Ovary (tissue), 9 donors: ENCODE results near the gene RFC4. TPM values are rescaled to one million over a fixed set of nuclear protein-coding genes. Genes with fewer than 3 reads are reported as not detected.

ENCODE experiments used
- DNase-seq, 5 donors: peaks; one replicate each; pipeline ENCODE4 v3.0.0-alpha.2; 2019 to 2020
- H3K27ac ChIP-seq, 2 donors: fragments of 200-600 bp; one replicate each; pipeline versions ENCODE4 v1.5.1 to v1.8.0; 2019 to 2022
- H3K27me3 ChIP-seq: fragments of 200-600 bp; one replicate; pipeline ENCODE4 v1.8.0; 2022
- H3K36me3 ChIP-seq: fragments of 200-600 bp; sonication (generic); one replicate; pipeline ENCODE4 v1.5.1; 2019
- H3K4me1 ChIP-seq: one replicate; pipeline ENCODE4 v1.8.1; 2013; ENCODE audit warnings: mild to moderate bottlenecking, moderate library complexity; ENCODE audit not compliant: insufficient read depth
- H3K4me3 ChIP-seq: fragments of 200-600 bp; sonication (generic); one replicate; pipeline ENCODE4 v1.5.1; 2017
- H3K9me3 ChIP-seq, 2 donors: fragments of 200-600 bp in 1 of 2; sonication (generic) in 1 of 2; one replicate each; pipeline versions ENCODE4 v1.5.1 to v1.8.1; 2013 to 2019; ENCODE audit warnings: mild to moderate bottlenecking in 1 of 2, moderate library complexity in 1 of 2
- CTCF ChIP-seq, 3 donors: fragments of 450-650 bp in 2 of 3; fragments of 200-600 bp in 1 of 3; IDR thresholded peaks; one replicate each; pipeline versions ENCODE4 v1.5.1 to v1.8.0; 2016 to 2022; ENCODE audit warnings: antibody characterized with exemption in 3 of 3, mild to moderate bottlenecking in 1 of 3
- EP300 ChIP-seq: sonication (generic); formaldehyde crosslinking; IDR thresholded peaks from one replicate; pipeline ENCODE4 v1.6.1; 2017; ENCODE audit warnings: antibody characterized with exemption
- POLR2A ChIP-seq: fragments of 450-650 bp; IDR thresholded peaks from one replicate; pipeline ENCODE4 v1.6.1; 2017; ENCODE audit warnings: antibody characterized with exemption, mild to moderate bottlenecking, moderate library complexity
- whole genome bisulfite sequencing, 3 donors: extraction: QIAGEN DNeasy Blood & Tissue Kit in 1 of 3; methylation state at CpG; one replicate each; pipeline versions ENCODE4 v1.1.5 to v1.1.7; 2013 to 2017; 5-methylcytosine and 5-hydroxymethylcytosine counted together
- intact Hi-C, 4 donors: fragments of 100-400 bp; cut with DNase I; formaldehyde crosslinking; loops; one replicate each; pipeline versions ENCODE4 v1.11.0 to v1.15.1; 2022 to 2023
- polyA plus RNA-seq, 2 donors: library from polyadenylated mRNA; stranded (reverse); fragments of 200-250 nt in 1 of 2; fragments of 350-450 nt in 1 of 2; fragmentation: Illumina TruSeq in 1 of 2; extraction: RNeasy Lipid Tissue Mini Kit (QIAGEN cat#74804) in 1 of 2; gene quantifications; one replicate each; pipeline ENCODE4 v1.2.3, GENCODE V29; 2013 to 2014
- total RNA-seq, 7 donors: library from RNA; depleted of rRNA in 2 of 7; stranded (reverse); fragments of >200 nt in 2 of 7; fragmentation: NEBNext Ultra II Directional in 3 of 7; extraction: Animal tissue kit (Norgen Biotek cat#: 25700) in 3 of 7; gene quantifications; one replicate each; pipeline versions ENCODE4 v1.1.0 to v1.2.4, GENCODE V29; 2016 to 2023
- donor health status: DM: no; HTN: no; CAD: no; lungs with moderate emphysema.
- donor health status: DM: no; HTN: no; CAD: no.
- donor health status: Bipolar disorder and iron deficiency.
- donor health status: DM: yes; HTN: yes; CAD: no.
- donor health status: DM: no; HTN: no; CAD: no.
- donor health status: DM: yes; HTN: yes; CAD: no.

RFC4 gene
- total and polyA plus RNA-seq, 9 donors = 11.9 to 18.6 (median 13.8) TPM

GRCh38 chr3:186826976-186827857, 20.9 kb upstream of the RFC4 start:
- Histone ChIP-seq H3K4me3 (peak overlapping the region; percentile 58), H3K36me3 (no peaks in the 10 kb centered on the region), H3K27ac (no peak overlapping the region), H3K9me3 (no peaks in the 10 kb centered on the region), H3K27me3 (no peaks in the 10 kb centered on the region), H3K4me1 (peaks cover 2% of the 10 kb centered on the region)
- intact Hi-C loops = loop anchor here in 1 of 4 donors (10.0 kb wide), 1 partner anchor 212 kb away; the partner anchor contains the start of gene AHSG
- DNase-seq = peak; percentile 70 to 86 (median 78)
- WGBS, 3 donors = 2 to 3% (median 2%) methylated on average over 38 to 80 of the region's 80 CpGs
- no peak for TF ChIP-seq EP300
- TF ChIP-seq POLR2A = no peak
- TF ChIP-seq CTCF (IDR thresholded peaks at IDR 0.05) = no peak

GRCh38 chr3:186826410-186826975, 20.2 kb upstream of the RFC4 start:
- intact Hi-C loops = loop anchor here in 1 of 4 donors (10.0 kb wide), 1 partner anchor 212 kb away; the partner anchor contains the start of gene AHSG
- WGBS, 3 donors = 11 to 15% (median 11%) methylated on average over 14 of the region's 14 CpGs
- TF ChIP-seq POLR2A (no peak), EP300 (no peak), CTCF (IDR thresholded peaks at IDR 0.05) (no peak)
- Histone ChIP-seq H3K36me3 (no peaks in the 10 kb centered on the region), H3K27me3 (no peaks in the 10 kb centered on the region), H3K27ac (no peak overlapping the region), H3K4me3 (peak overlapping the region; percentile 58), H3K9me3 (no peaks in the 10 kb centered on the region), H3K4me1 (peaks cover 2% of the 10 kb centered on the region)
- peak in 1 of 5 donors; percentile 20 for DNase-seq

- intact Hi-C loops = loop anchor here in 1 of 4 donors (10.0 kb wide), 1 partner anchor 211 kb away; the partner anchor contains the start of gene AHSG
- TF ChIP-seq EP300 (no peak), CTCF (IDR thresholded peaks at IDR 0.05) (no peak)
- H3K36me3 ChIP-seq = no peaks in the 10 kb centered on the region
- no peak overlapping the region for H3K4me3 ChIP-seq
- no peaks in the 10 kb centered on the region for H3K9me3 ChIP-seq
- WGBS, 3 donors = 16 to 29% (median 23%) methylated on average over 11 of the region's 11 CpGs
- no peak for DNase-seq
- peaks cover 2% of the 10 kb centered on the region for H3K4me1 ChIP-seq
- no peak overlapping the region for H3K27ac ChIP-seq
- no peaks in the 10 kb centered on the region for H3K27me3 ChIP-seq
Observed at GRCh38 chr3:186825872-186826409, 19.7 kb upstream of the RFC4 start.

GRCh38 chr3:186825294-186825821, 19.1 kb upstream of the RFC4 start:
- Histone ChIP-seq H3K27ac (no peak overlapping the region), H3K36me3 (no peaks in the 10 kb centered on the region), H3K4me3 (no peak overlapping the region), H3K4me1 (peaks cover 2% of the 10 kb centered on the region), H3K27me3 (no peaks in the 10 kb centered on the region), H3K9me3 (no peaks in the 10 kb centered on the region)
- TF ChIP-seq EP300 (no peak), CTCF (IDR thresholded peaks at IDR 0.05) (no peak), POLR2A (no peak)
- intact Hi-C loops = loop anchor here in 1 of 4 donors (10.0 kb wide), 1 partner anchor 211 kb away; the partner anchor contains the start of gene AHSG
- peak in 1 of 5 donors; percentile 19 for DNase-seq
- WGBS, 3 donors = 3 to 10% (median 6%) methylated on average over 21 to 23 of the region's 23 CpGs
